ENCODE data around the gene ZFAND3. TPM values are rescaled to one million over a fixed set of nuclear protein-coding genes. Genes with fewer than 3 reads are reported as not detected.

ZFAND3 gene
- total RNA-seq, 2 donors from 2014 or later, result 53.8 to 69.3 TPM

GRCh38 chr6:38012573-38012972 is 193.0 kb downstream of the ZFAND3 start:
- DNase-seq (ENCODE audit: low spot score), result no peak
- intact Hi-C loops (cut with DNase I), result loop anchor here (5.0 to 10.0 kb wide), 3 partner anchors 220 to 308 kb away; no protein-coding TSS in a partner anchor

DNA sequence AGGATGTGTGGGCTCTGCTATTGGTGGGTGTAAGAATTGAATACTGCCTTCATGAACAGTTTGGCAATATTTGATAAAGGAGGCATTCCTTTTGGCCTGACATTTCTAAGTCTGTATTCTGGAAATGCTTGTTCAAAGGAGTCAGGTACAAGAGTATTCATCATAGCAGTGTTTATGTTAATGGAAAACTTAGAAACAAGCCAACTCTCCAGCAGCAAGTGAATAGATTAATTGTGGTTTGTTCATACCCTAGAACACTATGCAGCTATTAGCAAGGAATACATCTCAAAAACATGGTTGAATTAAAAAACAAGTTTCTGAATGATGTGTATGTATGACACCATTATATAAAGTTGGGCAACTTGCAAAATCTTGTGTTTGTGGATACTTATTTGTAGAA is 195.8 kb downstream of the ZFAND3 start:
- intact Hi-C loops (cut with DNase I), result loop anchor here (10.0 kb wide), 2 partner anchors 291 to 311 kb away; no protein-coding TSS in a partner anchor
- no peak for DNase-seq (ENCODE audit: low spot score)

DNA sequence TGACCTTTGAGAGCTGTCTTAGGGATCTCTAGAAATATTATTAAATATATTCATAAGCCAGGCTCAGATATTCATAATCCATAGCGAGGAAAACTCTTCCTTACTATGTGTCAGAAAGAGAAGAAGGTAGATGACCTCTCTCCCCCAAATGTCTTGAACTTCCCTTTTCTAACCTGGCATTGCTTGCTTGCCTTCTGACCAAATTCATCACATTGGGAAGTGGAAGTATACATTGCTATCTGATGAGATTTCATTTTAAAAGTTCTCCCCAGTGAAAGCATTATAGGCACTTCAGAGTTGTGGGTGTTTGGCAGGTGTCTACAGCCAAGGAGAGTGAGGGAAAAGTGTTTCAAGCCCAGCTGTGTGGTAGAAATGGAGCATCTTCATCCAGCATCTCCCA is 197.3 kb downstream of the ZFAND3 start:
- no peak for DNase-seq (ENCODE audit: low spot score)
- intact Hi-C loops (cut with DNase I), result loop anchor here (10.0 kb wide), 2 partner anchors 292 to 312 kb away; no protein-coding TSS in a partner anchor

- intact Hi-C loops (cut with DNase I), result loop anchor here (10.0 kb wide), 2 partner anchors 294 to 314 kb away; no protein-coding TSS in a partner anchor
- no peak for DNase-seq (ENCODE audit: low spot score)
These were observed 199.2 kb downstream of the ZFAND3 start for GRCh38 chr6:38018755-38019165.

DNA sequence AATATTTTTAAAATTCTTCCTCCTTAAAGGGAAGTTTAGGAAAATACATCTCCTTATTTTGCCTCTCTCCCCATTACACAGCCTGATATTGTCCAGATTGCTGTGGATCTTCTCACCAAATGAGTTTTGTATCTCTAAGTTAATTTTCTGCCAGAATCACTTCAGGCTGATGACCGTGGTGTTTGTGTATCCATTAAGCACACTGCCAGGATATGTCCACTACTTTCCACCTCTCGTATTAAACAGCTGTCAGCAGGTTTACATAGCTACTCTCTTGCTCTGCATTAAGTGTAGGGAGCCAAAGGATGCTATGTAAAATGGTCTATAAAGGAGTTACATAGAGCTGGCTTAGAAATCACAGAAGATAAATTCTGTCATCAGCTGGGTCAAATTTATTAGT is 201.1 kb downstream of the ZFAND3 start:
- DNase-seq (ENCODE audit: low spot score), result no peak
- intact Hi-C loops (cut with DNase I), result no loop called here

DNA sequence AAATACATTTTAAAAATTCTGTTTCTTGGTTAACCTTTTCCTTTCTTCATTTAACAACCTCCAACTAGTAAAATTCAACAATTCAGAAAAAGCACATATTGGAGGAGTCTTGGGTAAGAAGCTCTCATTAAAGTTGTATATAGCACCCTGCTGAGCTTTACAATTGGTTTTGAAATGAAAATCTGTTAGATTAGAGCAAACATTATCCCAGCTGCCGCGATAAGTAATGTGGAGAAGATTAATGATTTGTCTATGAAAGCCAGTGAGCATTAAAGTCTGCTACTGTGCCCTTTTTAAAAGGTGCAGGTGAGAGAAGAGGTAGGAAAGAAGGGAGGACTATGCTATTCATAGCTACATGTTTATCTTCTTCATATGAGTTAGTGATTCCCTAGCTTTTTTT is 201.5 kb downstream of the ZFAND3 start:
- intact Hi-C loops (cut with DNase I), result no loop called here
- DNase-seq (ENCODE audit: low spot score), result no peak

GRCh38 chr6:38021571-38021970 is 202.0 kb downstream of the ZFAND3 start:
- intact Hi-C loops (cut with DNase I), result no loop called here
- DNase-seq (ENCODE audit: low spot score), result no peak

DNA sequence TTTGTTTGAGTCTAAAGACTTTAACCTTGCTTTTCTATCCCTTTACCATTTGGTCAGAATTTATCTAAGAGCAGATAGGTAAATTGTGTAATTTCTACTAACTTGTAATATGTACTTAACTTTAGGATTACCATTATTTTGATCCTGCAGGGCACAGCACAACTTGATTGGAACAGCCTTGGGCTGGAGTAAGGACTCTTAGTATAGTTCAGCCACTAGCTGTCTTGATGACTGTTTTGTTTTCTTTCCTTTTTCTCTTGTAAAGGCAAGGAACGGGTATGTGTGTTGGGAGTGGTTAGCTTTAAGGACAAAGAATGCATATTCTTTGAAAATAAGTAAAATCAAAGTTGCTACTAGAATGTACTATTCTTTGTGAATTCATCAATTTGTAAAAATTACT is 203.2 kb downstream of the ZFAND3 start:
- intact Hi-C loops (cut with DNase I), result no loop called here
- no peak for DNase-seq (ENCODE audit: low spot score)

- DNase-seq (ENCODE audit: low spot score), result no peak
- intact Hi-C loops (cut with DNase I), result no loop called here
These were observed 205.4 kb downstream of the ZFAND3 start for GRCh38 chr6:38024908-38025307.

- intact Hi-C loops (cut with DNase I), result no loop called here
These were observed 205.9 kb downstream of the ZFAND3 start for GRCh38 chr6:38025451-38025850.

GRCh38 chr6:38027685-38028373 is 208.3 kb downstream of the ZFAND3 start:
- intact Hi-C loops (cut with DNase I), result no loop called here

More at GRCh38 chr6:38025451-38025850, 205.9 kb downstream of the ZFAND3 start:
- no peak for DNase-seq (ENCODE audit: low spot score)

GRCh38 chr6:38030380-38030779 is 210.9 kb downstream of the ZFAND3 start:
- intact Hi-C loops (cut with DNase I), result no loop called here
- DNase-seq (ENCODE audit: low spot score), result no peak

More at GRCh38 chr6:38027685-38028373, 208.3 kb downstream of the ZFAND3 start:
- no peak for DNase-seq (ENCODE audit: low spot score)

- intact Hi-C loops (cut with DNase I), result no loop called here
- no peak for DNase-seq (ENCODE audit: low spot score)
These were observed 213.3 kb downstream of the ZFAND3 start for GRCh38 chr6:38032797-38033196.

DNA sequence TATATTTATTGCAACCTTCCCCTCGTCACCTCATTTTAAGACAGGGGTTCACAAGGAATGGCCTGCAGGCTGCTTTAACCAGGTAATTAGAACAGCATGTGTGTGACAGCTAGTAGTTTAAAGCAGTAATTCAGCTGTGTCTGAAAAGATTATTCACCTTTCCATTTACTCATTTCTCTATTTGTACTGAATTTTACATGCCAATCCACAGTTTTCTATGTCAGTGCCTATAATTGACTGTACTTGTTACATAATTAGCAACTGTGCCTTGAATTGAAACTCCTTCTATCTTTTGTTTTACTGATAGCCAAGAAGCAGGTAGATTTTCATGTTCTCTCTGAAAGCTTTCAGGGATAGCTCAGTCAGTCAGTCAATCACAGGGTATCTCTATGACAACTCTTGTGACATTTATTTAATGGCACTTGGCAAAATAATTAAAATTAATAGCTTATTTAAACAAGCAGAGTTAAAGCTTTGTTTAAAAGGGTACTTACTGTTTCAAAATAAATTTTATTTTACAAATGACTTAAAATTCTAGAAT is 214.0 kb downstream of the ZFAND3 start:
- intact Hi-C loops (cut with DNase I), result no loop called here
- no peak for DNase-seq (ENCODE audit: low spot score)

GRCh38 chr6:38034274-38034914 is 214.9 kb downstream of the ZFAND3 start:
- no peak for DNase-seq (ENCODE audit: low spot score)
- intact Hi-C loops (cut with DNase I), result no loop called here

DNA sequence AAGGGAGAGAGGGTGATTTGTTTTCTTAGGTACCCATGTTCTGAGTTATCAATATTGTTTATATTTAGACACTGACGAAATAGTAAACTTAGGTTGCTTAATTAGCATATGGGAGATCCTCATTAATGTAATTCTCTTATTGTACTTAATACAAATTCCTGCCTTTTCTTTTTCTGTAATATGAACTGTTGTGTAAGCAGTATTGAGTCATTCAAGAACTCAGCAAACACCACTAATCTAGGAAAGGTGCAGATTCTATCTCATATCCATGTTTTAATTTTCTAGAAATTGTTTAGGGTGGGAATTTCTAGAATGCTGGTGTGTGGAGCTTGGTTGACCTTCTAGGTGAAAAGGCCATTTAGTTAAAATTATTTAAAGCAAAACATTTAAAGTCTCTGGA is 216.0 kb downstream of the ZFAND3 start:
- no peak for DNase-seq (ENCODE audit: low spot score)
- intact Hi-C loops (cut with DNase I), result no loop called here

DNA sequence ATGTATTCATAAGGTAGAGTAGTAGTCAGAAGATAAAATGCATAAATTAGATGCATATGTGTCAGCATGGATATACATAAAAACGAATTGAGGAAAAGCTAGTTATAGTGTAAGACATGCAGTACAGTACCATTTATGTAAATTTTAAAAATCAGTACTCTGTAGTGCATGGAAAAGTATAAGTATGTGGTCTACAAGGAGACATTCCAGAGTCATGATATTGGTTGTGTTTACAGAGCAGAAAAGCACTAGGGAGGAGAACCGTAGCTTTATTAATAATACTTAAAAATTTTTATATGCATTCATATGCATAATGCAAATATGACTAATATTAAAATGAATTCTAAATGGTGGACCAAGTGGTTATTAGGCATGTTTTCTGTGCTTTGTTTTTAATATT is 220.0 kb downstream of the ZFAND3 start:
- DNase-seq (ENCODE audit: low spot score), result no peak
- intact Hi-C loops (cut with DNase I), result no loop called here

- intact Hi-C loops (cut with DNase I), result no loop called here
- no peak for DNase-seq (ENCODE audit: low spot score)
These were observed 220.7 kb downstream of the ZFAND3 start for GRCh38 chr6:38040254-38040653.

DNA sequence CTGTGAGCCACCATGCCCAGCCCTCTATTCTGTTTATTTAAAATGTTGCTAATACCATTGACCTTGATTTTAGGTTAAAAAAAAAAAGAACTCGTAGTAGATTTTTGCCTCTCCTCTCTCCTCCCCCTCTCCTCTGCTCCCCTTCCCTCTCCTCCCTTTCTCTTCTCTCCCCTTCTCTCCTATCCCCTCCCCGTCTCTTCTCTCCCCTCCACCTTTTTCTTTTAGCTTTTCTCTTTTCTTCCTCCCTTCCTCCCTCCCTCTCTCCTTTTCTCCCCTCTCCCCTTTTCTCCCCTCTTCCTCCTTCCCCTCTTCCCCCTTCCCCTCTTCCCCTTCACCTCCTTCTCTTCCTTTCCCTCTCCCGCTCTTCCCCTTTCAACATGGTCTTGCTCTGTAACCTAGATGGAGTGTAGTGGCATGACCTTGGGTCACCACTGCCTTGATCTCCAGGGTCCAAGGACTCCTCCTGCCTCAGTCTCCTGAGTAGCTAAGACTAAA is 223.8 kb downstream of the ZFAND3 start:
- intact Hi-C loops (cut with DNase I), result no loop called here
- DNase-seq (ENCODE audit: low spot score), result no peak

- no peak for DNase-seq (ENCODE audit: low spot score)
- intact Hi-C loops (cut with DNase I), result no loop called here
These were observed 226.3 kb downstream of the ZFAND3 start for GRCh38 chr6:38045701-38046305.

Data from posterior vena cava (tissue), 2 donors.